Glutamatergic neuron (in vitro differentiated cells): ENCODE results near the gene TRDN. TPM values are rescaled to one million over a fixed set of nuclear protein-coding genes. Genes with fewer than 3 reads are reported as not detected.

ENCODE experiments used
- DNase-seq: peaks from one replicate; pipeline ENCODE4 v3.0.0; 2022
- H3K27ac Mint-ChIP-seq: one replicate; pipeline ENCODE4 v1.8.0; 2020; ENCODE audit warnings: mild to moderate bottlenecking, mixed read lengths, inconsistent platforms; ENCODE audit not compliant: unreplicated experiment
- H3K27me3 Mint-ChIP-seq: one replicate; pipeline ENCODE4 v1.8.0; 2020; ENCODE audit warnings: mild to moderate bottlenecking, moderate library complexity, mixed read lengths, inconsistent platforms; ENCODE audit not compliant: unreplicated experiment
- H3K36me3 Mint-ChIP-seq: one replicate; pipeline ENCODE4 v1.8.0; 2020; ENCODE audit warnings: mild to moderate bottlenecking, mixed read lengths, inconsistent platforms; ENCODE audit not compliant: unreplicated experiment
- H3K4me1 Mint-ChIP-seq: one replicate; pipeline ENCODE4 v1.8.0; 2020; ENCODE audit warnings: mild to moderate bottlenecking, low read depth, mixed read lengths, inconsistent platforms; ENCODE audit not compliant: unreplicated experiment
- H3K4me3 Mint-ChIP-seq: one replicate; pipeline ENCODE4 v1.8.0; 2020; ENCODE audit warnings: mild to moderate bottlenecking, mixed read lengths, inconsistent platforms; ENCODE audit not compliant: unreplicated experiment
- H3K9me3 Mint-ChIP-seq: one replicate; pipeline ENCODE4 v1.8.0; 2020; ENCODE audit warnings: mild to moderate bottlenecking, moderate library complexity, mixed read lengths, inconsistent platforms; ENCODE audit not compliant: unreplicated experiment
- CTCF ChIP-seq: fragments of 200-600 bp; sonication (generic); IDR thresholded peaks from one replicate; pipeline ENCODE4 v1.5.0; 2021; ENCODE audit not compliant: partially characterized antibody, unreplicated experiment
- total RNA-seq: library from RNA; stranded (reverse); fragmentation: NEBNext Ultra II Directional; extraction: Animal tissue kit (Norgen Biotek cat#: 25700); gene quantifications from one replicate; pipeline ENCODE4 v1.2.1, GENCODE V29; 2021; ENCODE audit not compliant: unreplicated experiment

Gene TRDN
- total RNA-seq, 1 donor from 2014 or later, result not detected

- Mint-ChIP-seq H3K27me3 (no peaks in the 10 kb centered on the region), H3K4me3 (no peak overlapping the region), H3K4me1 (no peaks in the 10 kb centered on the region), H3K9me3 (no peaks in the 10 kb centered on the region), H3K36me3 (no peaks in the 10 kb centered on the region), H3K27ac (no peak overlapping the region)
- TF ChIP-seq CTCF, result no peak
- no peak for DNase-seq
Observed at GRCh38 chr6:123546537-123546936, 90.2 kb downstream of the TRDN start.

- Mint-ChIP-seq H3K36me3 (no peaks in the 10 kb centered on the region), H3K4me3 (no peak overlapping the region), H3K9me3 (no peaks in the 10 kb centered on the region), H3K27ac (no peak overlapping the region), H3K4me1 (no peaks in the 10 kb centered on the region), H3K27me3 (no peaks in the 10 kb centered on the region)
- TF ChIP-seq CTCF, result no peak
- no peak for DNase-seq
Observed at GRCh38 chr6:123541462-123541861, 95.3 kb downstream of the TRDN start.

GRCh38 chr6:123533862-123534648, 102.7 kb downstream of the TRDN start:
- H3K4me1 Mint-ChIP-seq, result no peaks in the 10 kb centered on the region
- no peaks in the 10 kb centered on the region for H3K36me3 Mint-ChIP-seq
- H3K9me3 Mint-ChIP-seq, result no peaks in the 10 kb centered on the region
- H3K4me3 Mint-ChIP-seq, result no peak overlapping the region
- TF ChIP-seq CTCF, result no peak
- H3K27me3 Mint-ChIP-seq, result no peaks in the 10 kb centered on the region
- DNase-seq, result no peak
- no peak overlapping the region for H3K27ac Mint-ChIP-seq

- Mint-ChIP-seq H3K36me3 (no peaks in the 10 kb centered on the region), H3K27me3 (no peaks in the 10 kb centered on the region), H3K4me3 (no peak overlapping the region), H3K4me1 (no peaks in the 10 kb centered on the region), H3K27ac (no peak overlapping the region), H3K9me3 (no peaks in the 10 kb centered on the region)
- no peak for DNase-seq
- TF ChIP-seq CTCF, result no peak
Observed at GRCh38 chr6:123529843-123530242, 106.9 kb downstream of the TRDN start.

- no peak for TF ChIP-seq CTCF
- no peaks in the 10 kb centered on the region for H3K27me3 Mint-ChIP-seq
- no peaks in the 10 kb centered on the region for H3K9me3 Mint-ChIP-seq
- no peak overlapping the region for H3K27ac Mint-ChIP-seq
- H3K36me3 Mint-ChIP-seq, result no peaks in the 10 kb centered on the region
- H3K4me1 Mint-ChIP-seq, result no peaks in the 10 kb centered on the region
- DNase-seq, result no peak
- no peak overlapping the region for H3K4me3 Mint-ChIP-seq
Observed at GRCh38 chr6:123529058-123529457, 107.7 kb downstream of the TRDN start.
